ENCODE measurements around the gene SPRING1. TPM values are rescaled to one million over a fixed set of nuclear protein-coding genes. Genes with fewer than 3 reads are reported as not detected.
"Not testable (repeated sequence)": the region's sequence is repeated elsewhere in the genome, so short reads cannot be mapped to it uniquely, and the experiment has no call there.

Gene SPRING1, protein sequence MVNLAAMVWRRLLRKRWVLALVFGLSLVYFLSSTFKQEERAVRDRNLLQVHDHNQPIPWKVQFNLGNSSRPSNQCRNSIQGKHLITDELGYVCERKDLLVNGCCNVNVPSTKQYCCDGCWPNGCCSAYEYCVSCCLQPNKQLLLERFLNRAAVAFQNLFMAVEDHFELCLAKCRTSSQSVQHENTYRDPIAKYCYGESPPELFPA
- 24.6 TPM for polyA plus RNA-seq (2012; ENCODE audit: insufficient read depth, insufficient read length)

DNA sequence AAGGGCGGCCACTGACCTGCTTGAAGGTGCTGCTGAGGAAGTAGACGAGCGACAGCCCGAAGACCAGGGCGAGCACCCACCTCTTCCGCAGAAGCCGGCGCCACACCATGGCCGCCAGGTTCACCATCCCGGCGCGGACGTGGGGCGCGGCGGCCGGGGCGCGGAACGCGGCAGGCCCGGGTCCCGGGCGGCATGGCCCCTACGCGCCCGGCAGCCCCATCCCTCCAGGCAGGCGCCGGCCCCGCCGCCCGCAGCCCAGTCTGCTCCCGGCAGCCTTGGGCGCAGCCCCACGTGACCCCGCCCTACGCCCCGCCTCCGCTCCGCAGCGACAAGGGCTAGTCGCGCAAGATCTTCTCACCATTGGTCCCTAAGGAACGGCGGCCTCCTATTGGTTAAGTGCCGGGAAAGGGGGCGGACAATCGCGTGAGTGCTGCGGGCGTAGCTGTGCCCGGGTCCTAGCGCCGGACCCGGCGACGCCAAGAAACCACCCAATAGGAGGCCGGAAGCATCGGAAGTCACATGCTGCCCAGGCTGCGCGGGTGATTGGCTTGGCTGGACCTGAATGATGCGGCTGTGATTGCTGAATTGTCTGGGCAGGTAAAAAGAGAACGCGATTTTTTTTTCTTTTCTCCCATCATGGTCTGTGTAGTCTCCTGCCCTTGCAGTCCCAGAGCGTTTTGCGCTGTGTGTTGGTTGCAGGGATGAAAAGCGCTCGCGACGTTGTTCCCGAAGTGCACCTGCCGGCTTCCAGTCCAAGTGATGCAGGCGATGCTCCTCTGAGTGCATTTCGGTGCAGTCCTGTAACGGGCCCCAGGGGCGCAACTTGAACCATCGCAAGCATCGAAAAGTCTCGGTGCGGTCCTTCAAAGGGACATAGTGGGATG, at the start of gene SPRING1, which contains the start of gene RNFT2:
TSS of gene SPRING1 (minus strand) at position 296 of the 884 bp plus-strand sequence. CDS start at position 127, 169 bp downstream.
TSS of gene RNFT2 (plus strand) at position 542 of the 884 bp plus-strand sequence. CDS start 2,183 bp downstream, outside the sequence.
- peak; percentile 99 for DNase-seq (ENCODE audit: low read depth, low spot score)
- peak within 1 kb of the TSS; percentile 73 for H3K4me3 ChIP-seq (ENCODE audit: low read length)

- no peak overlapping the region for H3K4me3 ChIP-seq (ENCODE audit: low read length)
- DNase-seq (ENCODE audit: low read depth, low spot score), result no peak
Measured at GRCh38 chr12:116784238-116784612, 46.4 kb upstream of the SPRING1 start.

- no peak overlapping the region for H3K4me3 ChIP-seq (ENCODE audit: low read length)
- DNase-seq (ENCODE audit: low read depth, low spot score), result no peak
Measured at GRCh38 chr12:116783525-116784237, 45.8 kb upstream of the SPRING1 start.

DNA sequence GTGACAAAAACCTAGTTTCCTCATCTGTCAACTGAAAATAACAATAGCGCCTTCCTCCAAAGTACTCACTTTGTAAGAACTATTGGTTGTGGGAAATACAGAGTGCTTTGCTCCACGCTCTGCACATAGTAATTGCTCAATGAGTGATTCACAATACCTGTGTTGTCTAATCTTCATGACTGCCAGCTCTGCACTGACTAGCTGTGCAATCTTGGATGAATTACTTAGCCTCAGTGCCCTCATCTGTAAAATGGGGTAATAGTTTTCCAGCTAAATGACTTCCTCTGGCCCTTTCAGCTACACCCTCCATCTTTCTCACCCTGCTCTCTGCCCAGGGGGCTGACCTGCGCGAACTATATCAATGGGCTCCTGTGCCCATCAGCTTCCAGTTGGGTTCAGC, 43.1 kb upstream of the SPRING1 start:
- no peak for DNase-seq (ENCODE audit: low read depth, low spot score)
- H3K4me3 ChIP-seq (ENCODE audit: low read length), result no peak overlapping the region

GRCh38 chr12:116779597-116779996, 41.7 kb upstream of the SPRING1 start:
- H3K4me3 ChIP-seq (ENCODE audit: low read length), result no peak overlapping the region
- DNase-seq (ENCODE audit: low read depth, low spot score), result no peak

DNA sequence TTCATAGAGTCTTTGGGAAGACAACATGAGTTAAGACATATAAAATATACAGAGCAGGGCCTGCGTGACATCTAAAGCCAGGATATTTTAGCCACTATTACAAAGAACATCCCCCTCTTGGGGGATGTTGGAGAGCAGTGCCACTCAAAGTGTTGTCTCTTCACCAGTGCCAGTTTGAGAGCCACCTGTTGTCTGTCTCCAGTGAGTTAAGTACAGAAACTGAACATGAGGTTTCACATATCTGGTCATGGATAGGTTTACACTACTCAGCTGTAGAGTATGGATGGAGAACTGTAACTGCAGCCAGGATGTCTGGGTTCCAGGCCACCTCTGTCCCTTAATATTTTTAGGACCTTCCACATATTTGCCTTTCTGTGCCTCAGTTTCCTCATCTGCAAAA, 39.4 kb upstream of the SPRING1 start:
- no peak for DNase-seq (ENCODE audit: low read depth, low spot score)
- no peak overlapping the region for H3K4me3 ChIP-seq (ENCODE audit: low read length)

DNA sequence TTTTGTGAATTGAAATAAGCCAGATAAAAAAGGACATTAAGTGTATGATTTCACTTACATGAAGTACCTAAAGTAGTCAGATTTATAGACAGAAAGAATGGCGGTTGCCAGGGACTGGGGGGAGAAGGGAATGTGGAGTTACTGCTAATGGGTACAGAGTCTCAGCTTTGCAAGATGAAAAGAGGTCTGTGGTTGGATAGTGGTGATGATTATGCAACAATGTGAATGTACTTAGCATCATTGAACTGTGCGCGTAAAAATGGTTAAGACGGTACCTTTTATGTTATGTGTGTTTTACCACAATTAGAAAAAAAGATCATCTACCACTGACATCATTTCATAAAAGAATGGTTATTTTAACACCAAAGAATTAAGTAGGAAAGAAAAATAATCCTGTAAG, 36.2 kb upstream of the SPRING1 start:
- H3K4me3 ChIP-seq (ENCODE audit: low read length), result no peak overlapping the region
- peak; percentile 88 for DNase-seq (ENCODE audit: low read depth, low spot score)

- no peak for DNase-seq (ENCODE audit: low read depth, low spot score)
- H3K4me3 ChIP-seq (ENCODE audit: low read length), result no peak overlapping the region
Measured at GRCh38 chr12:116773276-116773731, 35.4 kb upstream of the SPRING1 start.

DNA sequence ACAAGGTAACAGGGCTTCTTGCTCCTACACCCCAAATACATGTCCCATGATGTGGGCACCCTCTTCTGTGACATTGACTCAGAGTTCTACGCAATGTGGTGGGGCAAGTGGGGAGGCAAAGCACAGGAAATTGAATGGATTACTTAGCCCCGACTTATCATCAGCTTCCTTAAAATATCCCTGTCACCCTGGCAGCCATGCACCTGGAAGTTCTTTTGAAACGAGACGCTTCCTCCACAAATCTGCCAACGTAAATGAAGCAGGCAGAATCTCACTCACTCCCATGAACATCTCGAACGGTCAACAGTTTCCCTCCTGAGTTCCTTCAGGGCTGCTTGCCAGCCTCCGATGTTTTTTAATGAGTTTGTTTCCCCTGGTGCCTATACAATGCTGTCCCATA, 33.8 kb upstream of the SPRING1 start:
- no peak for DNase-seq (ENCODE audit: low read depth, low spot score)
- H3K4me3 ChIP-seq (ENCODE audit: low read length), result no peak overlapping the region

DNA sequence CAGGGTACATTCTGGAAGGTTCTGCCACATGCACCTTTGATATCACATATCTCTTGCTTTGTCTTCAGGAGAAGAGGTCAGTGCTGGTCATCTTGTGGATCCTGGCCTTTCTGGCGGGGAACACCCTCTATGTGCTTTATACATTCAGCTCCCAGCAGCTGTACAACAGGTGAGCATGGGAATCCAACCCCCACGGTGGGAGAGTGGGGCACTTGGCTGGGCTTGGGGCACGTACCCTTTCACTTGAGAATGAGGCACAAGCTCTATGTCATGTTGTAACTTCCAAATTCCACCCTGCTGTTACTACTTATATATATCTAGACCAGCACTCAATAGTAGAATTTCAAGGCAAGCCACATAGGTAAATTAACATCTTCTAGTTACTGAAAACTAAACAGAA, 28.9 kb upstream of the SPRING1 start:
- no peak for DNase-seq (ENCODE audit: low read depth, low spot score)
- no peak overlapping the region for H3K4me3 ChIP-seq (ENCODE audit: low read length)

- H3K4me3 ChIP-seq (ENCODE audit: low read length), result no peak overlapping the region
- DNase-seq (ENCODE audit: low read depth, low spot score), result no peak
Measured at GRCh38 chr12:116766285-116766684, 28.4 kb upstream of the SPRING1 start.

GRCh38 chr12:116765271-116765670, 27.4 kb upstream of the SPRING1 start:
- no peak for DNase-seq (ENCODE audit: low read depth, low spot score)
- no peak overlapping the region for H3K4me3 ChIP-seq (ENCODE audit: low read length)

DNA sequence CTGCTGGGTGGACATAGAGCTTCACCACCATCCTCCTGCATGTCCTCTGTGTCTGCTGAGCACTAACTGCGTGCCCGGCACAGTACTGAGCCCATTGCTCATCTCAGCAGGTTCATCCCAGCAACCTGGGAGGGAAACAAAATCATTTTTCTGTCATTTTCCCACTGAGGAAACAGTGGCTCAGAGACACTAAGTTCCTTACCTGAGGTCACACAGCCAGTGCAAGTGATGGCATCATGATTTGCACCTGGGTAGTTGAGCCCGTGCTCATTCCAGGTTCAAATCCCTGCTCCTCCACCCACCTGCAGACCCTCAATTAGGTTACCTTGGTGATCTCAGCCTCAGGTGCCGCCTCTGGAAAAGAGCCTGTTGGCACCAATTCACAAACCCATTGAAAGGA, 23.6 kb upstream of the SPRING1 start:
- DNase-seq (ENCODE audit: low read depth, low spot score), result no peak
- no peak overlapping the region for H3K4me3 ChIP-seq (ENCODE audit: low read length)

DNA sequence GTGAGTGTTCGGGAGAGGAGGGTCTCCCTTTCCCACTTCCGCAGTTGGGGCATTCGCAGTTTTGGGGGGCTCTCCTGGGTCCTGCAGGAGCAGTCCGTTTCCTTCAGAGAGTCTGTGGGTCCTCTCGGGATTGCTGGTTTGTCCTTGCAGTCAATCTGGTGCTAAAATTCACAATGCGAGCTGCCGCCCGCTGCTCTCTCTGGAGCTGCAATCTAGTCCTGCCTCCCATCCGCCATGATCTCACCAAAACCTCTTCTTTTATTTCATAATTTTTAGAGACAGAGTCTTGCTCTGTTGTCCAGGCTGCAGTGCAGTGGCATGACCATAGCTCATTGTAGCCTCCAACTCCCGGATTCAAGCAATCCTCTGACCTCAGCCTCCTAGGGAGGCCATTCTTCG, 22.8 kb upstream of the SPRING1 start:
- no peak for DNase-seq (ENCODE audit: low read depth, low spot score)
- no peak overlapping the region for H3K4me3 ChIP-seq (ENCODE audit: low read length)

DNA sequence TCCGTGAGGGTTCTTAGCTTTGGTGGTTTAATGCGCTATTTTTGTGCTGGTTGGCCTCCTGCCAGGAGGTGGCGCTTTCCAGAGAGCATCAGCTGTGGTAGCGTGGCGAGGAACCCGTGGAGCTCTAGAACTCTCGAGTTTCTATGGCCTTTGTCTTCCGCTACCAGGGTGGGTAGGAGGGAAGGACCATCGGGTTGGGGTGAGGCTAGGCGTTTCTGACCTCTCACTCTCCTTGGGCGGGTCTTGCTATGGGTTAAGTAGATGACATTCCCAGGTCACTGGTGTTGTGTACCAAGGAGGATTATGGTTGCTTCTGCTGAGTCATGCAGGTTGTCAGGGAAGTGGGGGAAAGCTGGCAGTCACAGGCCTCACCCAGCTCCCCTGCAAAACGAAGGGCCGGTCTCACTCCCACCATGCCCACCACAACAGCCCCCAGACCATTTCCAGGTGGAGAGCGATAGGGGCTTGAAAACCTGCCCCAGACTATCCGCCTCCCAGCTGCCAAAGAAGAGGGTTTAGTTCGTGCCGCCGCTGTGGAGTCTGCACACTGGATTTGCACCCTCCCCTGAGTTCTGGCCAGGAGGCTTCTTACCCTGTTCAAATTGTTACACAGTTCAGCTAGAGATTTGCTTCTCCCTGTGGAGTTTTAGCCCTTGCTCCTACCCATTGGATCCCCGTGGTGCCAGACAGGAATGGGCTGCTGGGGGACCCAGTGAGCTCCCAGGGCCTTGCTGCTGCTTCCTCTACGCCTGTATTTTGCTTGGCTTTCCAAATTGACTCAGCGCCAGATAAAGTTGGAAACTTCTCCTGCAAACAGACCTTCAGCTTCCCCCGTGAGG, 22.1 kb upstream of the SPRING1 start:
- no peak overlapping the region for H3K4me3 ChIP-seq (ENCODE audit: low read length)
- no peak for DNase-seq (ENCODE audit: low read depth, low spot score)

- not testable (repeated sequence) for H3K4me3 ChIP-seq (ENCODE audit: low read length)
Measured at GRCh38 chr12:116754783-116755182, 16.9 kb upstream of the SPRING1 start.

GRCh38 chr12:116754097-116754496, 16.2 kb upstream of the SPRING1 start:
- H3K4me3 ChIP-seq (ENCODE audit: low read length); DNase-seq (ENCODE audit: low read depth, low spot score): not testable (repeated sequence)

More at GRCh38 chr12:116754783-116755182, 16.9 kb upstream of the SPRING1 start:
- DNase-seq (ENCODE audit: low read depth, low spot score), result not testable (repeated sequence)

DNA sequence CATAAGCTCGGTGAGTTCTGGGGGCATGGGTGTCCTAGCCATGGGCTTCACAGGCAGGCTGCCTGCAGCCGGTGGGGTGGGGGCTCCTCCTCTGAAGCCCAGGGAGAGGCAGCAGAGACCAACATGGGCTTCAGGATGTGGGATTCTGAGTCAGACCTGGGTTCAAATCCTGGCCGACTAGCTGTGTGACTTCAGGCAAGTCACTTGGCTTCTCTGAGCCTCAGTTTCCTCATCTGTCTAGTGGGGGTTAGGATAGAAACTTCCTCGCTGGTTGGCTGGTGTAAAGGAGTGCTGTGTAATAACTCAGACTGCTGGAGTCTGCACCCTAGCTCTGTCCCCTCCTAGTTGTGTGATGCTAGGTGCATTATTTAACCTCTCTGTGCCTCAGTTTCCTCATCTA, 12.4 kb upstream of the SPRING1 start:
- no peak for DNase-seq (ENCODE audit: low read depth, low spot score)

DNA sequence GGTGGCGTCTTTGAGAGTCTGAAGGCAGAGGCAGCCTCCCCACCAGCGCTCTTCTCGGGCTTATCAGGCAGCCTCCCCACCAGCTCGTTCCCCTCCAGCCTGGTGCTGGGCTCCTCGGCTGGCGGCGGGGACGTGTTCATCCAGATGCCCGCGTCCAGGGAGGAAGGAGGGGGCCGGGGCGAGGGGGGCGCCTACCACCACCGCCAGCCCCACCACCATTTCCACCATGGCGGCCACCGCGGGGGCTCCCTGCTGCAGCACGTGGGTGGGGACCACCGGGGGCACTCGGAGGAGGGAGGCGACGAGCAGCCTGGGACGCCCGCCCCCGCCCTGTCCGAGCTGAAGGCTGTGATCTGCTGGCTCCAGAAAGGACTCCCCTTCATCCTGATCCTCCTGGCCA, 12.0 kb upstream of the SPRING1 start:
- no peak overlapping the region for H3K4me3 ChIP-seq (ENCODE audit: low read length)
- DNase-seq (ENCODE audit: low read depth, low spot score), result no peak

More for the DNA sequence above, 12.4 kb upstream of the SPRING1 start:
- H3K4me3 ChIP-seq (ENCODE audit: low read length), result no peak overlapping the region
